Amniotic epithelial cell (primary cell): Measurements from ENCODE around the gene IL10RA.
"Not testable (repeated sequence)": the region's sequence is repeated elsewhere in the genome, so short reads cannot be mapped to it uniquely, and the experiment has no call there.

Experiments
- DNase-seq: peaks from one replicate; pipeline ENCODE4 v3.0.0-alpha.2; 2010; ENCODE audit warnings: low read depth

IL10RA gene

DNA sequence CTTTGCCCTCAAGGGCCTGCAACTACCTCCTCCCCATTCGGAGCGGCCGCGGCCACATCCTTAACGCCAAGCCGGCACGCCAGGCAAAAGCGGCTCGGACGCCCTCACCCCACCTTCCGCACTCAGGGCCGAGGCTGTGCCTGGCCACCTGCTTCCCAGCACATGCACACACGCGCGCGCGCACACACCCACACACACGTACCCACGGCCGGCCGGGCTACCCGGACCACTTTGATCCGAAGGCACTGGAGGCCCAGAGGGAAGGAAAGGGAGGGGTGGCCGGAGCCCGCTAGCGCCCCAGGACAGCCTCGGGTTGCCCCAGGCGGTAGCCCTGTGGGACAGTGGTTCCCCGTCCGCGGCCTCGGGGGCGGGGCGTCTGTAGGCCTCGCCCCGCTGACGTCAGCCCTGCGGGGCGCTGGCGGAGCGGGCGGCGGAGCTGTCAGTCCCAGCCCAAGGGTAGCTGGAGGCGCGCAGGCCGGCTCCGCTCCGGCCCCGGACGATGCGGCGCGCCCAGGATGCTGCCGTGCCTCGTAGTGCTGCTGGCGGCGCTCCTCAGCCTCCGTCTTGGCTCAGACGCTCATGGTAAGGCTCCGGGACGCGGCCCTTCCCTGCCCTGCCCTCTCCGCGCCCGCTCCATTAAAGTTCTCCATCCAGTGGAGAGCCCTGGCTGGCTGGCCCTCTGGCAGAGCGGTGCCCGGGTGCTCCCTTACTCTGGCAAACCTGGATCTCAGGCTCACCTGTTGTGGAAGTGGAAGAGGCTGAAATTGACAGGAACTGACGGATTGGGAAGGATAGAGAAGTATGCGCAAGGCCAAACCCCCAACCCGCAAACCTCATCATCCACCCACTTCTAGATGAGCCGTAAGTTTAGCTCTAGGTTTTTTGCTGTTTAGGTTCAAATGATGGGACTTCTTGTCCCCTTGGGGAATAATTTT, at the start of gene IL10RA:
IL10RA (plus strand) TSS at position 442 of the 935 bp plus-strand sequence; CDS start at position 516, 74 bp downstream.
- DNase-seq, result peak; percentile 19

DNA sequence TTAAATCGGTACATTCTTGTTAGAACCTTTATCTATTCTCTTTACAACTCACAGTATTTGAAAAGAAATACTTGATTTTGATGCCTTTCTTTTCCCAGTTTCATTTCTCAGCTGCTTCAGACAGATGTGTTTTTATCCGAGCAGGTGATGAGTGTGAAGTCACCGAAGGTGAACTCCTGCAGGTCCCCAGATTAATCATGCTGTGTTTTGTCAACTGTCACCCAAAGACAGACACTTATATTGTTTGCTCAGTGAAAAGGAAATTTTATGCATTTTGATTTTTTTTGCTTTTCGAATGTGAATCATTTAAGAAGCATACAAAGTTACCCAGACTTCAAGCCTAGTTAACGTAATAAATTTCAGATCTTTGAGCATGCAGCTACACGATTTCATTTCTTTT, 49.2 kb upstream of the IL10RA start:
- no peak for DNase-seq

DNA sequence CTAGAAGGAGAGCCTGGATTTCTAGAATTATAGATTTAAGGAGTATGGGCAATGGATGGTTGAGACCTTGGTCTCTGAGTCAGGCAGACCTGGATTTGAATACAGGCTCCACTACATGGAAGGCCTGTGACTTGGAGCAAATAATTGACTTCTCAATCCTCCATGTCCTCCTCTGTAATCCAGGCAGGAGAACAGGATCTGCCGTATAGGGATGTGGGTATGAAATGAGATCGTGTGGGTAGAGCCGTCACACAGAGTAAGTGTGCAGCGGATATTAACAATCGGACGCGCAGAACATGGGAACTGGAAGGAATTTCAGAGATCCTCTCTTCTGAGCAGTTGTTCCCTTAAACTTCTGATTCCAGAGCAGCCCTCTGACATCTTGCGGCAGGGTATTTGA, 45.5 kb upstream of the IL10RA start:
- DNase-seq, result no peak

DNA sequence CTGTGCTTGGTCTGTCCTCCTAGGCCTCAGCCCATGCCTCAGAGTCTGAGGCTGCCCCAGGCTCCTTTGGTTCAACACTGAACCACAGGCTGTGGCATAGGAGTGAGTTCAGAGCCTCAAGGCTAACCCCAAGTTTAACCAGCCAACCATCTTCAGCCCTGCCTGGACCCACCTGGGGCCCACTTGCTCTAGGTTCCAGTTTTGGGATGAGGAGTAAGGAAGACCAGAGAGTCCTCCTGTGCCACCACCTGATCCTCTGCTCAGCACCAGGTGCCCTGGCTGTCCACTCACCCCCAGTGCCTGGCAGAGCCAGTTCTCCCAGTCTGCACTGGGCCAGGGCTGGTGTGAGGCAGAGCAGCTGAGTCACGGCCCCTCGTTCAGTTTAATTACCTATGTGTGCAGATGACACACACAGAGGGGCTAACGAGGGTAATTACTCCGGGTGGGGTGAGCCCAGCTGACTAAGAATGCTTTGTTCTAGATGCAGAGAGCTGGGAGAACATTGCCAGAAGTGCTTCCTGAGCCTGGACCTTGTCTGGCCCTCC, 45.0 kb upstream of the IL10RA start:
- no peak for DNase-seq

DNA sequence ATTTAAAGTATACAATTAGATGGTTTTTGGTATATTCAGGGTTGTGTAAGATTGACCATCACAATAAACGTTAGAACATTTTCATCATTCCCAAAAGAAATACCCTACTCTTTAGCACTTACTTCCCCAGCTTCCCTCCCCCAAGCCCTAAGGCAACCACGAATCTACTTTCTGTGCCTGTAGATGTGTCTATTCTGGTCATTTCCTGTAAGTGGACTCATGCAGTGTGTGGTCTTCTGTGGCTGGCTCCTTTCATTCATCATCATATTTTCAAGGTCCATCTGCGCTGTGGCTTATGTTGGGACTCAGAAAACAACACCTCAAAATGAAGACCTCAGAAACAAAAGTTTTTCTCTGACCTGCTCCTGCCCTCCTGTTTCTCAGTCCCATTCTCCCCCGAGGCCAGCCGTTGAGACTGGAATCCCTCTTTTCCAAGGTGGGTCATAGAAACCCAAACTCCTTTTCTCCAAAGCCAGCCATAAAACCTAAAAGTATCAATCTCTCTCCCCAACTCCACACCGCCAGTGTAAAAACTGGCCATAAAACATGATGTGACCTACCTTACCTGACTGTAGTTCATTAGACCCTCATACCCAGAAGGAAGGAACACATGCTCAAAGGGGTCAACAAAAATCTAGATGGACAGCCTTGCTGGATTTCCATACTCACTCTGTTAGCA, 44.1 kb upstream of the IL10RA start:
- no peak for DNase-seq

DNA sequence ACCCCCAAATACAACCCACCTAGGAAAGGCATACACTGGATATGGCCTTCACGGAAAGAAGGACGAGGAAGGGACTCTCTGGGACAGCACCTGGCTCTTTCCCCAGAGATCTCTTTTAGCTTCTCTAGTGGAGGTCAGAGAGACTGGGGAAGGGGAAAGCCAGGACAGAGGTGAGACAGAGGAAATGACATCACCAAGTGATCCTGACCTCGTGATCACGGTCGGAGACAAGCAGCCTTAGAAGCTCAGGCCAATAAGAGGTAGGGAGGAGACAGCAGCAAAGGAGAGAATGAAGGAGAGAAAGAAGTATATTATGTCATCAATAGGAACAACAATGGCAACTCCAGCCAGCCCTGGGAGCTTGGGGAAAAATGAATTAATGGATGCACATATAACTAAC, 41.6 kb upstream of the IL10RA start:
- no peak for DNase-seq

DNA sequence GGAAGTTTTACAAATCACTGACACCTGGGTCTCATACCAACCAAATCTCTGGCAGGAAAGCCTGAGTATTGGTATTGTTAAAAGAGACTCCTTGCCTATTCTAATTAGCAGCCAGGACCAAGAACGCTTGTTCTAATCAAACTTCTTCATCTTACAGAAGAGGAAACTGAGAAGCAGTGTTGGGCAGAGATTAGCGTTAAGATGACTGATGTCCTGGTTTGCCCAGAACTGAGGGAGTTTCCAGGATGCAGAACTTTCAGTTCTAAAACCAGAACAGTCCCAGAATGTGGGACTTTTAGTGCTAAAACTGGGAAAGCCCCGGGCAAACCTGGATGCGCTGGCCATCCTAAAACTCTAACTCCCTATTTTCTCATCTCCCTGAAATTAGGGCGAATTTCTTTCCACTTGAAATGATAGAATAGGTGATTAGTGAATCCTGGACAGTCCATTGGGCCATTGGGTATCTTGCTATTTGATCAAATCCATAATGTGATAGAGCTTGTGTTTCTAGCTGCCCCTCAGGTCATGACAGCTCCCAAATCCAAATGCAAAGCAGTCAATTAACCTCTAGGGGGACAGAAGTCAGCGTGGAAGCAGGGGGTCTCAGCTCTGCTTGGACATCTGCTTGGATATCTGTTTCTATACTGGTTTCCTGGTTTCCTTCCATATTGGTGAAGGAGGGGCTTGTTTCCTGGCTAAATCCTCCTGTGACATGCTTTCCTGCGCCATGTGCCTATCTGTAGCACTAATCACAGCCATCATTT, 41.0 kb upstream of the IL10RA start:
- DNase-seq, result no peak

DNA sequence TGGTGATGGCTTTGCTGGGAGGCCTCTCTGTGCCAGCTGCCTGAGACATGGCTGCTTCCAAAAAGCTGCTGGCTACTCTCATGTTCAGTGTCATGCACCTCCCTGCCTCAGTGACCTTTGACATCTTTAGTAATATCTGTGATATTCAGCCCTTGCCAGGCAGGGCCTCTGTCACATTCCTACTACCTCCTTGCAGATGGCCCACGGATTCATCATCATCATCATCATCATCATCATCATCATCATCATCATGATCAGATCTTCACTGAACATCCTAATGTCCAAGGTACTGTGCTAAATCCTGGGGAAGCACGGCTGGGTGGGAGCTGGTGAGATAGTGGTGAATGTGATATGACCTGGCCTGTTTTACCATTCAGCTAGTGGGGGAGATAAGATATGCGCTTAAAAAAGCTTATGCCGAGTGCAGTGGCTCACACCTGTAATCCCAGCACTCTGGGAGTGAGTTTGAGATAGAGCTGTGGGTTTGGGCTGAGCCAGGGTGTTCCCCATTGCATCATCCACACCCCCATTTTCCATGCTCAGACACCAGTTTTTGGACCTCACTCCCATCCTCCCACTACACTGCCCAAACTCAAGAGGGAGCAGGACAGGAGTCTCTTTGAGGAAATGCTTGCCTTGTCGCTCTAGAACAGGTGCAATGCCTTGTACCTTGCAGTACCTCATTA, 39.9 kb upstream of the IL10RA start:
- no peak for DNase-seq

DNA sequence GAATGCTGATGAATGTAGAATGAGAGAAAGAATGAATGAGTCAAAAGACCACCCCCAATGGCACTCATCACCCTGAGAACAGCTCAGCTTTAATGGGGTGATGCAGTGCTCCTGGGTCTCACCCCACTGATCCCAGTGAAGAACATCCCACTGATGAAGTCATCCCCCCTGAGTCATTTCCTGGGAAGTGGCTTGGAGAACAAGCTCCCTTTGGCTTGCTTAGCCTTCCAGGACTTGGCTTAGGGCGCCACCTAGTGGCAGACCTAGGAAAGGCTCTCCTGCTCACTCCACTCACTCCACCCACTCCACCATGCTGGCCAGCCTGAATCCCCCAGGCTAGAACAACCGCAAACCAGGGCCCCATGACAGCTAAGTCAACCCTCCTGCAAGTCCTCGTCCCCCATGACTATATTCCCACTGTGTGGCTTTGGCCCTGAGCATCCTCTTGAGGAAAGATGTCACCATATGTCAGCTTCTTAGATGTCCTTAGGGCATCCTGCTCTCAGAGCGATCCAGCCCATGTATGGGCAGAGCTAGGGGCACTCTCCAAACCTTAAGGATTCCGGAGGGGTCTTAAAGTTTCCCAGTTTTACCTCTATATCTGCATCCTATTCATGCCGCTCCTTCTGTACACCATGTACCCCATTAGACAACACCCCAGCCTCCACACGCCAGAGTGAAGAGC, 39.2 kb upstream of the IL10RA start:
- peak; percentile 90 for DNase-seq

DNA sequence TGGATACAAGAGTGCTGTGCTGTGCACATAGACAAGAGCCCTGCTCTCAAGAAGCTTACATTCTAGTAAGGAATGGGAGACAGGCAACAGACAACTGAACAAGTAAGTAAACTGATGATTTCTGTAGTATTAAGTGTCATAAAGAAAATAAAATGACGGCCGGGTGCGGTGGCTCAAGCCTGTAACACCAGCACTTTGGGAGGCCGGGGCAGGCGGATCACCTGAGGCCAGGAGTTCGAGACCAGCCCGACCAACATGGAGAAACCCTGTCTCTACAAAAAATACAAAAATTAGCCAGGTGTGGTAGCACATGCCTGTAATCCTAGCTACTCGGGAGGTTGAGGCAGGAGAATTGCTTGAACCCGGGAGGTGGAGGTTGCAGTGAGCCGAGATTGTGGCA, 38.4 kb upstream of the IL10RA start:
- DNase-seq, result not testable (repeated sequence)

DNA sequence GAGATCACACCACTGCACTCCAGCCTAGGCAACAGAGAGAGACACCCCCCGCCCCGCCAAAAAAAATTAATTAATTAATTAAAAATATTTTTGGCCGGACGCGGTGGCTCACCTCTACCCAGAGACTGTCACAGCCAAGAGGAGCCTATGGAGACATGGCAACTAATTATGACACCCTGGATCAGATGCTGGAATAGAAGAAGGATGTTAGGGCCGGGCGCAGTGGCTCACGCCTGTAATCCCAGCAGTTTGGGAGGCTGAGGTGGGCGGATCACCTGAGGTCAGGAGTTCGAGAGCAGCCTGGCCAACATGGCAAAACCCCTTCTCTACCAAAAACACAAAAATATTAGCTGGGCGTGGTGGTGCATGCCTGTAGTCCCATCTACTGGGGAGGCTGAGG, 37.7 kb upstream of the IL10RA start:
- DNase-seq, result not testable (repeated sequence)

DNA sequence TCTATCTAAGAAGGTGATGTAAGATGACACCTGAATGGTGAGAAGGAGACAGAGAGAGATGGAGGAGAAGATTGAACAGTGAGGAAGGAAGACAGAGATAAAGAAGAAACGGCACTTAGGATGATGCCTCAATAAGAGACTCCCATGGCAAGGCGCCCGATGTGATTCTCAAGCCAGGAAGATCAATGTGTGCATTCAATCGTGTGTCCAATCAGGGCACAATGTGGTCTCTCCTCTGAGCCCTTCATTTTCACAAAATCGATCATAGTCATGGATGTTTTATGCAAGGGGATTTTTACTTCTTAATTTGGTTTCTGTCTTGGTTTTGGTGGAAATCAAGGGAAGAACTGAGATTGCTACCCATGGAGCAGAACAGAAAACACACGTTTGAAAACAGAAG, 37.1 kb upstream of the IL10RA start:
- no peak for DNase-seq

DNA sequence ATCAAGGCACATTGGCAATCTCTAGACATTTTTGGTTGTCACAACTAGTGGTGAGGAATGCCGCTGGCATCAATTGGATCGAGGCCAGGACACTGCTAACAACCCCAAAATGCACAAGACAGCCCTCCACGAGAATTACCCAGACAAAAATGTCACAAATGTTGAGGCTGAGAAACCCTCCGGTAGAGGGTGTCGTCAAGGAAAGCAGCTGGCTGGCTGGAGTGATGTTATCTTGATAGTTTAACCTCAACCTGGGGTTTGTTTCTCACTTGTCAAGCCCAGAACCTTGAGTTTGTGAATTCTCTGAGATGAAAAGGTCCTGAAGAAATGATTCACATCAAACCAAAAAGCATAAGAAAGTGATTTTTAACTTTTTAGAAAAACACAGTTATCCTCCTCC, 35.9 kb upstream of the IL10RA start:
- DNase-seq, result no peak

DNA sequence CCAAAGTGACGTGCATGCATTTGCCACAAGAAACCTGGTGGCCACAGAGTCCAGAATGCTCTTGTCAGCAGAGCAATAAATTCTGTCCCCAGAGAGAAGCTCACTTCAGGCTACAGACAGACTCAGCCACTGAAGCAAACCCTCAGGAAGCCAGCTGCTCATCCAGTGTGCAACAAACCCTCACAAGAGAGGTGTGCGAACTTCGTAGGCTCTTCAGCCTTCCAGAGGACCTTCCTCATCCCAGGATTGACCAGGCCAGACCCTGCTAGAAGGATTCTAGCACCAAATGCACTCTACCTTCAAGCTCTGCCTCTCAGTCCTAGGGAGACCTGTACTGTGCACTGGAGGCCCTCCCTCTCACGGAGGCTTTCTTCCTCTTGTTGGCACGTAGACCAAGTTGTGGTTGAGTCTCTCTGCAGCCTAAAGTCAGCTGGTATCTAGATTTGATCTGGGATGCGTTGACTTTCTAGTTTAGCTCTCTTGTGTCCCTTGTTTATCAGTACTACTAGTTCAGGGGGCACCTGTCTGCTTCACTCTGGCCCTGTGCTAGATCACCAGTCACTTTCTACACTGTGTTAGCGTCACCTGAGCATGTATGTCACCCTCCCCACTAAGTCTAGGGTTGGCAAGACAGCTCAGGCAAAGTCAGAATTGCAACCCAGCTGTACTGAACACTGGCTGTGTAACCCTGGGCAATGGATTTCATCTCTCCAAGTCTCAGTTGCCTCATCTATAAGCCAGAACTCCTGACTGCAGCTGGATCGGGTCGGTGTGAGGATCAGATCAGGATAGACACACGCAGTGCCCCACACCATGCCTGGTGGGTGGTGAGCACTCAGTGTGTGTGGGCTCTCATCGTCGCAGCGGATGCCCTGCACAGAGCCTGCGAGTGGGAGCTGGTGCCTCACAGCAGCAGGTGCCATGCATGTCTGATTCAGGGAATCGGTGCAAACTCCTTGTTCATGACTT, 34.9 kb upstream of the IL10RA start:
- DNase-seq, result no peak

DNA sequence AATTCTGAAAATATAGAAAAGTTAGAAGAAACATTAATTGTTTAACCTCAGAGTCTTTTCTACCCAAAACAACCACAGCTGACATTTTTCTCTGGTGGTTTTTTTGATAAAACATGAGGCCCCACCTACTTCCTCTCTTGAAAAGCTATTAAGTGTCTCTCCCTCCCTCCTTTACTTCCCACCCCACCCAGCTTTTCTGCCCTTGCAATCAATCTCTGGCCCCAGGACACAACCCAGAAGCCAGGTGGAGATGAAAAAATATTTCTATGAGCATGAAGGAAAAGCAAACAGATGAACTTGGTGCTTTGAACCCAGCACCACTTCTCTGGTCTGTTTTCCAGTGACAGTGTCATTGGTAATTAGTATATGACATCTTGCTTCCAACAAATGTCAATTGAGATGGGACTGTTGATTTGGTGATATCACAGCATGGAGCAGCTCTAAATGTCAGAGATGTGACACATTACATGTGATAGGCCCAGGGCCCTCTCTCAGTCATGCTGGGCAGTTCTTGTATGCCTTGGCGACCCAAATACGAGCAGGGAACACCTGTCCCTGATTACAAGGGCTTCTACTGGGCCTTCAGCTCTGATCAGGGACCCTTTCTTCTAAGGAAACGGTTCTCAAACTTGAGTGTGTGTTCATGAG, 33.0 kb upstream of the IL10RA start:
- DNase-seq, result no peak

DNA sequence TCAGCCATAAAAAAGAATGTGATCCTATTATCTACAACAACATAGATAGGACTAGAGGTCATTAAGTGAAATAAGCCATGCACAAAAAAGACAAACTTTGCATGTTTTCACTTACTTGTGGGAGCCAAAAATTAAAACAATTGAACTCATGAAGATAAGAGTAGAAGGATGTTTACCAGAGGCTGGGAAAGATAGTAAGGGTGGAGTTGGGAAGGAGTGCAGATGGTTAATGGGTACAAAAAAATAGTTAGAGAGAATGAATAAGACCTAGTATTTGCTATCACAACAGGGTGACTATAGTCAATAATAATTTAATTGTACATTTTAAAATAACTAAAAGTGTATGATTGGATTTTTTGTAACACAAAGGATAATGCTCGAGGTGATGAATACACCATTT, 27.2 kb upstream of the IL10RA start:
- no peak for DNase-seq

DNA sequence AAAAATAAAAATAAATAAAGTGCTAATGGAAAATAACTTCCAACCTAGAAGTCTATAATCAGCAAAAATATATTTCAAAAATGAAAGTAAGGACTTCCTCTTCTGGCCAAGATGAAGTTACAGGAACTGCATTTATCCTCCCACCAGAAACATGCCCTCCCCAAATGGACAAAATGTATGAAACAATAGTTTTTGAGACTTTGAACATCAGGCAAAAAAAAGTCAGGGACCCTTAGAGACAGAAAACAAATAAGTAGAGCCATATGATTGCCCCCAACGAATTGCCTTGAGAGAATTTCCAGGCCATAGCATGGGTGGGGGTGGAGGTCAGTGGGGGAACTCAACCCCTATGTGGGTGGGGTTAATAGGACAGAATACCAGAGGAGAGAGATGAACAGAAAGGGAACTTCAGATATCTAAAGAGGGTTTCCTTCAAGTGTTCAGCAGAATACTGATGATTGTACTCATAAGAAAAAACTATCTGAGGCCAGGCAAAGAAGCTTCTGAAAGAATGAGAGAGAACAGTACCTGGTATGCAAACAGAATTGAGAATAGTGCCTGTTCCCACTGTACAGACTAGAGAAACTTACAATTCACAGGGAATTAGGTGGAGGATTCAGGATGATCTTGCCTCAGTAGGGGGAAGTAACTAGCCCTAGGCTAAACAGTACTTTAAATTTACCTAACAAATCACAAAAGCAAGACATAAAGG, 26.6 kb upstream of the IL10RA start:
- no peak for DNase-seq

DNA sequence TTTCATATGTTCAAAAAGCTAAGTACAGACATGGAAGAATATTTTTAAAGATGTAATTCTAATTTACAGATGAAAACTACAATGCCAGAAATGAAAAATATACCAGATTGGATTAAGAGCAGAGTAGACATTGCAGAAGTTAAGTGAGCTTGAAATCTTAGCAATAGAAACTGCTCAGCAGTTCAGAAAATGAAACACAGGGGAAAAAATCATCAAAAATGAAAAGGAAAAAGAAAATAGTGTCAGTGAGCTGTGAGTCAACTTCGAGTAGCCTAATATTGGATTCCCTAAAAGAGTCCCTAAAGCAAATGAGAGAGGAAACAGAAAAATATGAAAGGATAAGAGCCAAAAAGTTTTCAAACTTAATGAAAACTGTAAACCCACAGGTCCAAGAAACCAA, 25.8 kb upstream of the IL10RA start:
- DNase-seq, result no peak

DNA sequence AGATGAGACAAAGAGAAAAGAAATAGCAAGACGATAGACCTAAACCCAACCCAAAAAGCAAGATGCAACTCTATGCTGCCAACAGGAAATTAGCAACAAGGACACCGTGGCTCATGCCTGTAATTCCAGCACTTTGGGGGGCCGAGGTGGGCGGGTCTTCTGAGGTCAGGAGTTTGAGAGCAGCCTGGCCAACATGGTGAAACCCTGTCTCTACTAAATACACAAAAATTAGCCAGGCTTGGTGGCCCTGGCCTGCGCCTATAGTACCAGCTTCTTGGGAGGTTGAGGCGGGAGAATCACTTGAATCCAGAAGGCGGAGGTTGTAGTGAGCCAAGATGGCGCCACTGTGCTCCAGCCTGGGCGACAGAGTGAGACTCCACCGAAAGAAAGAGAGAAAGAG, 24.3 kb upstream of the IL10RA start:
- DNase-seq, result no peak
